BE2C (cell line): ENCODE results near the gene BMS1. TPM values are rescaled to one million over a fixed set of nuclear protein-coding genes. Genes with fewer than 3 reads are reported as not detected.
A peak's percentile ranks its signal among the peaks of the same experiment; 100 is the strongest.
"Not testable (repeated sequence)": the region's sequence is repeated elsewhere in the genome, so short reads cannot be mapped to it uniquely, and the experiment has no call there.

Experiments used
- DNase-seq: peaks from one replicate; pipeline ENCODE4 v3.0.0-alpha.2; 2020
- H3K27me3 ChIP-seq: fragments of 250-450 bp; sonication (Bioruptor Pico); 2 replicates; pipeline ENCODE4 v1.5.1; 2020; ENCODE audit warnings: mild to moderate bottlenecking
- H3K36me3 ChIP-seq: fragments of 250-450 bp; sonication (Bioruptor Pico); 2 replicates; pipeline ENCODE4 v1.5.1; 2020; ENCODE audit warnings: mild to moderate bottlenecking
- H3K4me1 ChIP-seq: fragments of 250-450 bp; sonication (Bioruptor Pico); 2 replicates; pipeline ENCODE4 v1.5.1; 2020
- H3K4me3 ChIP-seq: 2 replicates; pipeline ENCODE4 v1.5.1; 2011; ENCODE audit warnings: low read depth, low read length
- H3K9me3 ChIP-seq: fragments of 250-450 bp; sonication (Bioruptor Pico); 2 replicates; pipeline ENCODE4 v1.5.1; 2020
- polyA plus RNA-seq: library from polyadenylated mRNA; unstranded; fragments of >200 nt; gene quantifications from one replicate; pipeline ENCODE4 v1.2.1, GENCODE V29; 2012; ENCODE audit warnings: low read depth, missing spikeins; ENCODE audit not compliant: insufficient read length, insufficient read depth
- TF ChIP-seq, protein P1 (sequence below): IDR thresholded peaks from 2 replicates; pipeline ENCODE4 v1.5.1; 2012; ENCODE audit warnings: mild to moderate bottlenecking, low read depth, low read length

The BMS1 gene, protein sequence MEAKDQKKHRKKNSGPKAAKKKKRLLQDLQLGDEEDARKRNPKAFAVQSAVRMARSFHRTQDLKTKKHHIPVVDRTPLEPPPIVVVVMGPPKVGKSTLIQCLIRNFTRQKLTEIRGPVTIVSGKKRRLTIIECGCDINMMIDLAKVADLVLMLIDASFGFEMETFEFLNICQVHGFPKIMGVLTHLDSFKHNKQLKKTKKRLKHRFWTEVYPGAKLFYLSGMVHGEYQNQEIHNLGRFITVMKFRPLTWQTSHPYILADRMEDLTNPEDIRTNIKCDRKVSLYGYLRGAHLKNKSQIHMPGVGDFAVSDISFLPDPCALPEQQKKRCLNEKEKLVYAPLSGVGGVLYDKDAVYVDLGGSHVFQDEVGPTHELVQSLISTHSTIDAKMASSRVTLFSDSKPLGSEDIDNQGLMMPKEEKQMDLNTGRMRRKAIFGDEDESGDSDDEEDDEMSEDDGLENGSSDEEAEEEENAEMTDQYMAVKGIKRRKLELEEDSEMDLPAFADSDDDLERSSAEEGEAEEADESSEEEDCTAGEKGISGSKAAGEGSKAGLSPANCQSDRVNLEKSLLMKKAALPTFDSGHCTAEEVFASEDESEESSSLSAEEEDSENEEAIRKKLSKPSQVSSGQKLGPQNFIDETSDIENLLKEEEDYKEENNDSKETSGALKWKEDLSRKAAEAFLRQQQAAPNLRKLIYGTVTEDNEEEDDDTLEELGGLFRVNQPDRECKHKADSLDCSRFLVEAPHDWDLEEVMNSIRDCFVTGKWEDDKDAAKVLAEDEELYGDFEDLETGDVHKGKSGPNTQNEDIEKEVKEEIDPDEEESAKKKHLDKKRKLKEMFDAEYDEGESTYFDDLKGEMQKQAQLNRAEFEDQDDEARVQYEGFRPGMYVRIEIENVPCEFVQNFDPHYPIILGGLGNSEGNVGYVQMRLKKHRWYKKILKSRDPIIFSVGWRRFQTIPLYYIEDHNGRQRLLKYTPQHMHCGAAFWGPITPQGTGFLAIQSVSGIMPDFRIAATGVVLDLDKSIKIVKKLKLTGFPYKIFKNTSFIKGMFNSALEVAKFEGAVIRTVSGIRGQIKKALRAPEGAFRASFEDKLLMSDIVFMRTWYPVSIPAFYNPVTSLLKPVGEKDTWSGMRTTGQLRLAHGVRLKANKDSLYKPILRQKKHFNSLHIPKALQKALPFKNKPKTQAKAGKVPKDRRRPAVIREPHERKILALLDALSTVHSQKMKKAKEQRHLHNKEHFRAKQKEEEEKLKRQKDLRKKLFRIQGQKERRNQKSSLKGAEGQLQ
- 23.5 TPM for polyA plus RNA-seq

- peak; percentile 90 for DNase-seq
These were observed at the start of gene BMS1 for GRCh38 chr10:42782446-42783180. BMS1 (plus strand) TSS chr10:42782795; CDS start chr10:42784395, 1,600 bp downstream.

DNA sequence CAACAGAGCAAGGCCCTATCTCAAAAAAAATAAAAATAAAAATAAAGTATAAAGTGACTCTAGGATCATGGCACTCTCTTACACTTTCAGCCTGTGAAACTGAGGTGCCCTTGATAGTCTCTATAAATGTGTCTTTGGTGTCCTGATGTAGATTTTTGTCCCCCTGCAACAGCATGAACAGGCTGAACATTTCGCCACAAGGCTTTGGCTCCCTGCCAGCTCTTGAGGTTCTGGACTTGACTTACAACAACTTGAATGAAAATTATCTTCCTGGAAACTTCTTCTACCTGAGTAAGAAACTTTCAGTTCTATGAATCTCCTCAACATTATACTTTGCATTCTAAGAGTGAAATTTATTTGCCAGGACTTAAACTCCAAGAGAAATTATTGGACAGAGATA is 48.1 kb upstream of the BMS1 start:
- no peaks in the 10 kb centered on the region for H3K9me3 ChIP-seq
- no peak overlapping the region for H3K4me3 ChIP-seq
- peaks cover 15% of the 10 kb centered on the region; the same call in 1 of the 2 replicates for H3K27me3 ChIP-seq
- TF ChIP-seq, protein P1, sequence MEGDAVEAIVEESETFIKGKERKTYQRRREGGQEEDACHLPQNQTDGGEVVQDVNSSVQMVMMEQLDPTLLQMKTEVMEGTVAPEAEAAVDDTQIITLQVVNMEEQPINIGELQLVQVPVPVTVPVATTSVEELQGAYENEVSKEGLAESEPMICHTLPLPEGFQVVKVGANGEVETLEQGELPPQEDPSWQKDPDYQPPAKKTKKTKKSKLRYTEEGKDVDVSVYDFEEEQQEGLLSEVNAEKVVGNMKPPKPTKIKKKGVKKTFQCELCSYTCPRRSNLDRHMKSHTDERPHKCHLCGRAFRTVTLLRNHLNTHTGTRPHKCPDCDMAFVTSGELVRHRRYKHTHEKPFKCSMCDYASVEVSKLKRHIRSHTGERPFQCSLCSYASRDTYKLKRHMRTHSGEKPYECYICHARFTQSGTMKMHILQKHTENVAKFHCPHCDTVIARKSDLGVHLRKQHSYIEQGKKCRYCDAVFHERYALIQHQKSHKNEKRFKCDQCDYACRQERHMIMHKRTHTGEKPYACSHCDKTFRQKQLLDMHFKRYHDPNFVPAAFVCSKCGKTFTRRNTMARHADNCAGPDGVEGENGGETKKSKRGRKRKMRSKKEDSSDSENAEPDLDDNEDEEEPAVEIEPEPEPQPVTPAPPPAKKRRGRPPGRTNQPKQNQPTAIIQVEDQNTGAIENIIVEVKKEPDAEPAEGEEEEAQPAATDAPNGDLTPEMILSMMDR: no peak
- DNase-seq: peak; percentile 49
- H3K36me3 ChIP-seq: no peaks in the 10 kb centered on the region
- no peaks in the 10 kb centered on the region for H3K4me1 ChIP-seq

More at GRCh38 chr10:42782446-42783180, at the start of gene BMS1:
- Histone ChIP-seq H3K36me3 (peaks cover 18% of the 10 kb centered on the region), H3K4me3 (peak within 1 kb of the TSS; percentile 95), H3K27me3 (0 out of 2 replicates have a peak, but pooled peaks cover under 1% of the 10 kb centered on the region), H3K4me1 (no peaks in the 10 kb centered on the region), H3K9me3 (no peaks in the 10 kb centered on the region)
- TF ChIP-seq, protein P1: no peak

GRCh38 chr10:42738679-42739078 is 43.9 kb upstream of the BMS1 start:
- DNase-seq: no peak
- Histone ChIP-seq H3K36me3 (no peaks in the 10 kb centered on the region), H3K4me3 (no peak overlapping the region), H3K9me3 (no peaks in the 10 kb centered on the region; the same call in 1 of the 2 replicates), H3K4me1 (no peaks in the 10 kb centered on the region), H3K27me3 (peaks cover 4% of the 10 kb centered on the region; the same call in 1 of the 2 replicates)
- TF ChIP-seq, protein P1: no peak

- H3K27me3 ChIP-seq: peaks cover 14% of the 10 kb centered on the region
- not testable (repeated sequence) for H3K9me3 ChIP-seq, DNase-seq, H3K36me3 ChIP-seq, H3K4me3 ChIP-seq, H3K4me1 ChIP-seq
These were observed 41.1 kb upstream of the BMS1 start for GRCh38 chr10:42741536-42741935.

DNA sequence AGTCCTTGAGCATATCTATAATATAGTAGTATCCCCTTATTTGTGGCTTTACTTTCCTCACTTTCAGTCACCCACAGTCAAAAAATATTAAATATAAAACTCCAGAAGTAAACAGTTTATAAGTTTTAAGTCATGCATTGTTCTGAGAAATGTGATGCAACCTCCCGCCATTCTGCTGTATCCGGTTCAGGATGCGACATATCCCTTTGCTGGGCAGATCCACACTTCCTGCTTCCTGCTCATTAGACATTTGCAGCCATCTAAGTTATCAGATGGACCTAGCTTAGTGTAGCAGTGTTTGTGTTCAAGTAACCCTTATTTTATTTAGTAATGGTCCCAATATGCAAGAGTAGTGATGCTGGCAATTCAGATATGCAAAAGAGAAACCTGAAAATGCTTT is 38.9 kb upstream of the BMS1 start:
- Histone ChIP-seq H3K4me1 (no peaks in the 10 kb centered on the region), H3K36me3 (no peaks in the 10 kb centered on the region)
- TF ChIP-seq, protein P1: no peak

More for the DNA sequence above, 38.9 kb upstream of the BMS1 start:
- Histone ChIP-seq H3K27me3 (peaks cover 18% of the 10 kb centered on the region), H3K9me3 (no peaks in the 10 kb centered on the region; the same call in 1 of the 2 replicates), H3K4me3 (no peak overlapping the region)
- DNase-seq: no peak
